ENCODE data around the gene JPH4. TPM values are rescaled to one million over a fixed set of nuclear protein-coding genes. Genes with fewer than 3 reads are reported as not detected.

Gene JPH4
- total RNA-seq, 2 donors from 2014 or later: 1.3 TPM; not detected in 1

DNA sequence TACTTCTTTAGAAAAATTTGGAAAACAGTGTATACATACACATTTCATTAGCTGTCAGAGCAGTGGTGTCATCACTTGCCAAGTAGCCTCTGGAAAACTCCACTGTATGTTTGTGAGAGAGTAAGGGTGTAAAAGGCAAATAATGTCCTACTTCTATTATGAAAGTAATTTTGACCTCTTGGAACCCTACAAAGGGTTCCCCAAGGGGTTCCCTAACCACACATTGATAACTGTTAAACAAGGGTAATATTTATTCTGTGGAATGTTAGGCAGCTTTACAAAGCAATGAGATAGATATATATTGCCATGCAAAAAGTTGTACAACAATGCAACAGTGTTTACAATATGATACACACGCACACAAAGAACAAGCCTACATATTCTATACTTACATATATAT, 38.9 kb upstream of the JPH4 start:
- ATAC-seq (ENCODE audit: insufficient number of reproducible peaks, low FRiP score, low read depth): no peak
- Histone ChIP-seq H3K4me1 (ENCODE audit: control insufficient read depth in 1 of 2, low read depth in 2 of 2) (no peaks in the 10 kb centered on the region), H3K9me3 (no peaks in the 10 kb centered on the region), H3K4me3 (no peak overlapping the region), H3K36me3 (no peaks in the 10 kb centered on the region), H3K27me3 (replicated peaks; ENCODE audit: insufficient read depth) (no peaks in the 10 kb centered on the region), H3K27ac (no peak overlapping the region)
- no peak for DNase-seq (ENCODE audit: low spot score)
- TF ChIP-seq, protein P1, sequence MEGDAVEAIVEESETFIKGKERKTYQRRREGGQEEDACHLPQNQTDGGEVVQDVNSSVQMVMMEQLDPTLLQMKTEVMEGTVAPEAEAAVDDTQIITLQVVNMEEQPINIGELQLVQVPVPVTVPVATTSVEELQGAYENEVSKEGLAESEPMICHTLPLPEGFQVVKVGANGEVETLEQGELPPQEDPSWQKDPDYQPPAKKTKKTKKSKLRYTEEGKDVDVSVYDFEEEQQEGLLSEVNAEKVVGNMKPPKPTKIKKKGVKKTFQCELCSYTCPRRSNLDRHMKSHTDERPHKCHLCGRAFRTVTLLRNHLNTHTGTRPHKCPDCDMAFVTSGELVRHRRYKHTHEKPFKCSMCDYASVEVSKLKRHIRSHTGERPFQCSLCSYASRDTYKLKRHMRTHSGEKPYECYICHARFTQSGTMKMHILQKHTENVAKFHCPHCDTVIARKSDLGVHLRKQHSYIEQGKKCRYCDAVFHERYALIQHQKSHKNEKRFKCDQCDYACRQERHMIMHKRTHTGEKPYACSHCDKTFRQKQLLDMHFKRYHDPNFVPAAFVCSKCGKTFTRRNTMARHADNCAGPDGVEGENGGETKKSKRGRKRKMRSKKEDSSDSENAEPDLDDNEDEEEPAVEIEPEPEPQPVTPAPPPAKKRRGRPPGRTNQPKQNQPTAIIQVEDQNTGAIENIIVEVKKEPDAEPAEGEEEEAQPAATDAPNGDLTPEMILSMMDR (IDR thresholded peaks at IDR 0.05): no peak

DNA sequence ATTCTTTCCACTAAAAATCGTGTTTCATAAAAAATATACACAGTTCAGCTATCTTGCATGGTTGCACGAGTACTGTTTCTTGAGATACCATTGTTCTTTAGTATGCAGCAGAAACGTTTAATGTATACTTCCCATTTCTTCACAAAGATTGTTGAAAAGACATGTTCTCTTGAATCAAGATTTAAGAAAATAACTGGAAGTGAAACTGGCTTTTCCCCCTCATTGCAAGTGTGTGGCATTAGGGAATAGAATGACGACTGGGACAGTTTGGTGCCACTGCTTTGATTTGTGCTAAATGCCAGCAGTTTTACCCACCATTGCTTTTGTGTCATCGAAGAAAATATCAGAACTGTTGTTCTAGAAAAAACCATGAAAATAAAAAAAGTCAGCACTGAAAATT, 37.3 kb upstream of the JPH4 start:
- H3K27ac ChIP-seq: no peak overlapping the region
- H3K36me3 ChIP-seq: no peaks in the 10 kb centered on the region
- TF ChIP-seq, protein P1 (IDR thresholded peaks at IDR 0.05): no peak
- ATAC-seq (ENCODE audit: insufficient number of reproducible peaks, low FRiP score, low read depth): no peak
- no peak for DNase-seq (ENCODE audit: low spot score)
- H3K4me3 ChIP-seq: no peak overlapping the region
- H3K9me3 ChIP-seq: no peaks in the 10 kb centered on the region
- H3K4me1 ChIP-seq (ENCODE audit: control insufficient read depth in 1 of 2, low read depth in 2 of 2): no peaks in the 10 kb centered on the region
- no peaks in the 10 kb centered on the region for H3K27me3 ChIP-seq (replicated peaks; ENCODE audit: insufficient read depth)

DNA sequence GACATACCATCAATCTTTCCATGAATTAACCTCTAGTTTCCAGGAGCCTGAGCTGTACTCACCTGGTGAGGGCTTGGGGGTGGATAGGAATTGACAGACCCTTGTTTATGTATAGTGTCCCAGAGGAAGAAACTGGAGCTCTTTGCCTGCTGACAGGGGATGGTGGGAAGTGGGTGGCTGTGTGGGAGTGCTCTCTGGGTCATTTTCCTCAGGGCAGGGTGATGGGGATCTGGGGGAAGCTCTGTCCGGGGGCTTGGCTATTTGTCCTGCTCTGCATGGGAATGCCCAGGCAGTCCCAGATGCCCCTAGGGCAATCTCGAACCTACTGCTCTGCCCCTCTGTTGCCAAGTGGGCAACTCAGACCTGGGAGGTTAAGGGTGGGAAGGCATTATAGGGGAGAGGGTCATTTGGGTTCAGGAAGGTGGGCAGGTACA, 35.8 kb upstream of the JPH4 start:
- no peak overlapping the region for H3K4me3 ChIP-seq
- no peaks in the 10 kb centered on the region for H3K9me3 ChIP-seq
- no peaks in the 10 kb centered on the region for H3K4me1 ChIP-seq (ENCODE audit: control insufficient read depth in 1 of 2, low read depth in 2 of 2)
- H3K27me3 ChIP-seq (replicated peaks; ENCODE audit: insufficient read depth): no peaks in the 10 kb centered on the region
- H3K27ac ChIP-seq: no peak overlapping the region
- TF ChIP-seq, protein P1 (IDR thresholded peaks at IDR 0.05): no peak
- no peaks in the 10 kb centered on the region for H3K36me3 ChIP-seq
- no peak for ATAC-seq (ENCODE audit: insufficient number of reproducible peaks, low FRiP score, low read depth)
- DNase-seq (ENCODE audit: low spot score): no peak

DNA sequence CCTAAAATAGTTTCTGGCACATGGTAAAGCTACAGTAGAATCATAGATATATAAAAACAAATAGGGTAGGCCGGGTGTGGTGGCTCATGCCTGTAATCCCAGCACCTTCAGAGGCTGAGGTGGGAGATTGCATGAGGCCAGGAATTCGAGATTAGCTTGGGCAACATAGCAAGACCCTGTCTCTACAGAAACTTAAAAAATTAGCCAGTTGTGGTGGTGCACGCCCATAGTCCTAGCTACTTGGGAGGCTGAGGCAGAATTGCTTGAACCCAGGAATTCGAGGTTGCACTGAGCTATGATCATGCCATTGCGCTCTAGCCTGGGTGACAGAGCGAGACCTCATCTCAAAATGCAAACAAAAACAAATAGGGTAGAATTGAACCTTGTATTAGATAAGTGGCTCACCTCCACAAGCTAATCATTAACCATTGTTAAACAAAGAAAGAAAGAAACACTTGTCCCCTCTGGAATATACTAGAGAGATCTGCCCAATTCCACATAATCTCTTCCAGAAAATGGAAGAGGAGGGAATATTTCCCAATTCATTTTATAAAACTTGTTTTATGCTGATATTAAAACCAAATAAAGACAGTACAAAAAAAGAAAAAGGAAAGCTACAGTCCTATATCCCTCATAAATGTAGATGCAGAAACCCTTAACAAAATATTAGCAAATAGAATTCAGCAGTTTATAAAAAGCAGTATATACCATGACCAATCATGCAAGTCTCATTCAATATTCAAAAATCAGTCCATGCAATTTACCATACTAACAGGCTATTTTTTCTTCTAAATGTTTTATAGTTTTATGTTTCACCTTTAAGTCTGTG, 34.9 kb upstream of the JPH4 start:
- Histone ChIP-seq H3K9me3 (no peaks in the 10 kb centered on the region), H3K27ac (no peak overlapping the region), H3K27me3 (replicated peaks; ENCODE audit: insufficient read depth) (no peaks in the 10 kb centered on the region), H3K4me1 (ENCODE audit: control insufficient read depth in 1 of 2, low read depth in 2 of 2) (no peaks in the 10 kb centered on the region), H3K4me3 (no peak overlapping the region), H3K36me3 (no peaks in the 10 kb centered on the region)
- TF ChIP-seq, protein P1 (IDR thresholded peaks at IDR 0.05): no peak
- DNase-seq (ENCODE audit: low spot score) (no peak), ATAC-seq (ENCODE audit: insufficient number of reproducible peaks, low FRiP score, low read depth) (no peak)

DNA sequence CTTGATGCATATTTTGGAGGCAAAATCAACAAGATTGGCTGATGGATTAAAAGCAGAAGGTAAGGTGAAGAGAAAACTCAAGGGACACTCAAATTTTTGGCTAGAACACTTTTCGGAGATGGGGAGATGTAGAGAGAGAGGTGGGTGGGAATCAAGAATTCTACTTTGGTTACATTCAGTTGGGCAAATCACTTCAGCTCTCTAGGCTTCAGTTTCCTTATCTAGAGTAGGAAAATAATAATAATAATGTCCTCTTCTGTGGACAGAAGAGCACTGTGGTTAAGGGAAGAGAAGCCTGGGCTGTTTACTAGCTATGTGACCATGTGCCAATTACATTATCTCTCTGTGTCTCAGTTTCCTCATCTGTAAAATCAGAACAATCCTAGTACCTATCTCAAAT, 34.2 kb upstream of the JPH4 start:
- no peaks in the 10 kb centered on the region for H3K27me3 ChIP-seq (replicated peaks; ENCODE audit: insufficient read depth)
- TF ChIP-seq, protein P1 (IDR thresholded peaks at IDR 0.05): no peak
- no peaks in the 10 kb centered on the region for H3K4me1 ChIP-seq (ENCODE audit: control insufficient read depth in 1 of 2, low read depth in 2 of 2)
- no peak overlapping the region for H3K4me3 ChIP-seq
- H3K27ac ChIP-seq: no peak overlapping the region
- ATAC-seq (ENCODE audit: insufficient number of reproducible peaks, low FRiP score, low read depth) (no peak), DNase-seq (ENCODE audit: low spot score) (no peak)
- no peaks in the 10 kb centered on the region for H3K36me3 ChIP-seq
- H3K9me3 ChIP-seq: no peaks in the 10 kb centered on the region
